Jurkat, Clone E6-1 (cell line): Measurements from ENCODE around the gene DEAF1. TPM values are rescaled to one million over a fixed set of nuclear protein-coding genes. Genes with fewer than 3 reads are reported as not detected.
"Not testable (repeated sequence)": the region's sequence is repeated elsewhere in the genome, so short reads cannot be mapped to it uniquely, and the experiment has no call there.

Source experiments
- DNase-seq: peaks from one replicate; pipeline ENCODE4 v3.0.0-alpha.2; 2011; ENCODE audit warnings: low read depth, low spot score
- H3K4me3 ChIP-seq: 2 replicates; pipeline ENCODE4 v1.5.1; 2011; ENCODE audit warnings: mild to moderate bottlenecking, low read length, control low read depth, moderate library complexity
- polyA plus RNA-seq: library from polyadenylated mRNA; unstranded; fragments of >200 nt; gene quantifications from one replicate; pipeline ENCODE4 v1.2.1, GENCODE V29; 2012; ENCODE audit warnings: missing spikeins; ENCODE audit not compliant: insufficient read length, insufficient read depth

Gene DEAF1, protein sequence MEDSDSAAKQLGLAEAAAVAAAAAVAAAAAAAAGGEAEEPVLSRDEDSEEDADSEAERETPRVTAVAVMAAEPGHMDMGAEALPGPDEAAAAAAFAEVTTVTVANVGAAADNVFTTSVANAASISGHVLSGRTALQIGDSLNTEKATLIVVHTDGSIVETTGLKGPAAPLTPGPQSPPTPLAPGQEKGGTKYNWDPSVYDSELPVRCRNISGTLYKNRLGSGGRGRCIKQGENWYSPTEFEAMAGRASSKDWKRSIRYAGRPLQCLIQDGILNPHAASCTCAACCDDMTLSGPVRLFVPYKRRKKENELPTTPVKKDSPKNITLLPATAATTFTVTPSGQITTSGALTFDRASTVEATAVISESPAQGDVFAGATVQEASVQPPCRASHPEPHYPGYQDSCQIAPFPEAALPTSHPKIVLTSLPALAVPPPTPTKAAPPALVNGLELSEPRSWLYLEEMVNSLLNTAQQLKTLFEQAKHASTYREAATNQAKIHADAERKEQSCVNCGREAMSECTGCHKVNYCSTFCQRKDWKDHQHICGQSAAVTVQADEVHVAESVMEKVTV
- polyA plus RNA-seq, result 75.8 TPM

DNA sequence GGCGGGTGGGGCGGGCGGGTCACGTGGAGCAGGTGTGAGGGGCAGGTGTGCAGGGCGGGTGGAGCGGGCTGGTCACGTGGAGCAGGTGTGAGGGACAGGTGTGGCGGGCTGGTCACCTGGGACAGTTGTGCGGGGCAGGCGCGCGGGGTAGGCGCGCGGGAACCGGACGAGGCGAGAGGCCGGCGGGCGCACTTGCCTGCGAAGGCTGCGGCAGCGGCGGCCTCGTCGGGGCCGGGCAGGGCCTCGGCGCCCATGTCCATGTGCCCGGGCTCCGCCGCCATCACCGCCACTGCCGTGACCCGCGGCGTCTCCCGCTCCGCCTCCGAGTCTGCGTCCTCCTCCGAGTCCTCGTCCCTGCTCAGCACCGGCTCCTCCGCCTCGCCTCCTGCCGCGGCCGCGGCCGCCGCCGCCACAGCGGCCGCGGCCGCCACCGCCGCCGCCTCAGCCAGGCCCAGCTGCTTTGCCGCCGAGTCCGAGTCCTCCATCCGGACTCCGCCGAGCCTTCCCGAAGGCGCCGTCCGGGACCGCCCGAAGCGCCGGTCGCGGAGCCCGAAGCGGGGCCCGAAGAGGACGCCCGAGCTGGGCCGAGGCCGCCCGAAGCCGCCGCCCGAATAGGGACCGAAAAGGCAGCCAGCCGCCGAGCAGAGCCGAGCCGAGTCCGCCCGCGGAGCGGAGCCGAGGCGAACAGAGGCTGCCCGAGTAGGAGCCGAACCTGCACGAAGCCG is at the start of gene DEAF1:
TSS of gene DEAF1 (minus strand) at position 660 of the 725 bp plus-strand sequence. CDS start at position 485, 175 bp downstream.
- peak; percentile 96 for DNase-seq
- peak within 1 kb of the TSS; percentile 89 for H3K4me3 ChIP-seq

DNA sequence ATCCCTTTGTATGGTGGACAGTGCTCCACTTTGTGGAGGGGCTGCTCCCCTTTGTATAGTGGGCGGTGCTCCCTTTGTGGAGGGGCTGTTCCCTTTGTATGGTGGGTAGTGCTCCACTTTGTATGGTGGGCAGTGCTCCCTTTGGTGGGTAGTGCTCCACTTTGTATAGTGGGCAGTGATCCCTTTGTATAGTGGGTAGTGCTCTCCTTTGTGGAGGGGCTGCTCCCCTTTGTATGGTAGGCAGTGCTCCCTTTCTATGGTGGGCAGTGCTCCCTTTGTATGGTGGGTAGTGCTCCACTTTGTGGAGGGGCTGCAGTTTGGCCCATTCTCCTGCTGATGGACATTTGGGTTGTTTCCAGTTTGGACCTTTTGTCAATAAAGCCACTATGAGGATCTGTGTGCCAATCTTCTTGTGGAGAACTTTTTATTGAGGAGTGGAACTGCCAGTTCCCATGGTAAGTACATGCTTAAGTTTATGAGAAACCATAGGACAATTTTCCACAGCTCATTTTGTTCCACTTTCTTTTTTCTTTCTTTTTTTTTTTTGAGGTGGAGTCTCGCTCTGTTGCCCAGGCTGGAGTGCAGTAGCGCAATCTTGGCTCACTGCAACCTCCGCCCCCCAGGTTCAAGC is 47.7 kb upstream of the DEAF1 start:
- no peak overlapping the region for H3K4me3 ChIP-seq
- no peak for DNase-seq

DNA sequence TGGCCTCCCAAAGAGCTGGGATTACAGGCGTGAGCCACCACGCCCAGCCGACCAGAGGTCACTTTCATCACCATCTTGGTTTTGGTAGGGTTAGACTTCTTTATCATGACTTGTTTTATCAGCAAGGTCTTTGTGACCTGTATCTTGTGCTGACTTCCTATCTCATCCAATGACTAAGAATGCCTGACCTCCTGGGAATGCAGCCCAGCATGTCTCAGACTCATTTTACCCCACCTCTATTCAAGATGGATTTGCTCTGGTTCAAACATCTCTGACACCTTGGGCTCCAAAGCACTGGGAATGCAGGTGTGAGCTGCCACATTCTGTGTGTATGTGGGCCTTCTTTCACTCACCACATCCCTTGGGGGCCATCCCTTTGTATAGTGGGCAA is 47.1 kb upstream of the DEAF1 start:
- DNase-seq, result no peak
- H3K4me3 ChIP-seq, result no peak overlapping the region

DNA sequence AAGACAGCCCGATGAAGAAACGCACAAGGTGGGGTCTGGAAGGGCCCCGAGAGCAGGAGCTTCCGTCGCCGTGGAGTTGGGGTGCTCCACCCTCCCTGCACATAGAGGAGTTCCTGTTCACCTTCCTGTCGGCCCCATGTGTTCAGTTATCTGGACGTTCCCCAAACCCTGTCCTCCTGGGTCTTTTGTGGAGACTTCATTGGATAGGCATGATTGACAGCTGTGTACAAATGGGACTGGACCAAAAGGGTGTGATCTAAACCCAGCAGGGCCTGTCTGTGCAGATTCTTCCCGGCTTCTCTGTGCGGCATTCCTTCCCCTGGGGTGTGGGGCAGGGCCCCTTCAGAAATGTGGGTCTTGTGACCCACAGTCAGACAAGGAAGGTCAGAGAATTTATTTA is 42.9 kb upstream of the DEAF1 start:
- H3K4me3 ChIP-seq, DNase-seq: not testable (repeated sequence)

DNA sequence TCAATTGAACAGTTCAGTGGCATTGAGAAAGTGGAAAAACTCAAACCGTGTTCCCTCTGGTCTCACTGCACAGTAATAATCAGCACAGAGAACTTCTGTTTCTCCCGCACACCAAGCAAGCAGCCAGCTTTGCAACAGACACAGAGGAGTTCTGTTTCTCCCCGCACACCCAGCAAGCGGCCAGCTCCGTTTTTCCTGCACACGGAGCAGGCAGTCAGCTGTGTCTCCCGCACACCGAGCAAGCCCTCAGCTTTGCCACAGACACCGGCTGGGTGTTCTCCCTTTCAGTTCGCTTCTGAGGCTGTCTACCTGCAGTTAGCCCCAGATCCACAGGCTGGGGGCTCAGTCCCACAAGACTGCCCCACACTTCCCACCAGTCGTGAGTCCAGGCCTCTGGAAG is 42.3 kb upstream of the DEAF1 start:
- no peak for DNase-seq
- H3K4me3 ChIP-seq, result no peak overlapping the region

DNA sequence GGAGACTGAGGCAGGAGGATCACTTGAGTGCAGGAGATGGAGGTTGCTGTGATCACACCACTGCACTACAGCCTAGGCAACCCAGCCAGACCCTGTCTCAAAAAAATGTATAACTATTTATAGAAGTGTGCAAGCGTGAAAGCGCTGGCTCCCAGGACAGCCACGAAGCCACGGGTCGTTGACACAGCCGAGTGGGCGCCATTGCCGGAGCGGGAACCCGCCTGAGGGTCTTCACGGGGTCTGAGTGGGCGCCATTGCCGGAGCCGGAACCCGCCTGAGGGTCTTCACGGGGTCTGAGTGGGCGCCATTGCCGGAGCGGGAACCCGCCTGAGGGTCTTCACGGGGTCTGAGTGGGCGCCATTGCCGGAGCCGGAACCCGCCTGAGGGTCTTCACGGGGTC is 39.5 kb upstream of the DEAF1 start:
- not testable (repeated sequence) for H3K4me3 ChIP-seq, DNase-seq

DNA sequence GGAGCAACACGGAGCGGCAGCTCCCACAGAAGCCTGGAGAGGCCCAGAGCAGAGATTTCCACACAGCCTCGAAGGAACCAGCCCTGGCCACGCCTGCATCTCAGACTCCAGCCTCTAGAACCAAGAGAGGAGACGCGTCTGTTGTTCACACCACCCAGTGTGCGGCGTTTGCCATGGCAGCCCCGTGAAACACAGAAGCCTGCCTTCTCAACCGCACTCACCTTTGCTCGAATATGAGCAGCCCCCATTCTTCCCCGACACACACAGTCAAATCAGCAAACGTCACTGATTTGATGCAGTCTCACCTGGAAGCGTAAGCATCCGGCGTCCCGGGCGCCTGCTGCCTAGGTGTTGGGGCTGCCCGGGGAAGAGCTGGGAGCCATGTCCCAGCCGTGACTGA is 38.0 kb upstream of the DEAF1 start:
- no peak for DNase-seq
- no peak overlapping the region for H3K4me3 ChIP-seq

DNA sequence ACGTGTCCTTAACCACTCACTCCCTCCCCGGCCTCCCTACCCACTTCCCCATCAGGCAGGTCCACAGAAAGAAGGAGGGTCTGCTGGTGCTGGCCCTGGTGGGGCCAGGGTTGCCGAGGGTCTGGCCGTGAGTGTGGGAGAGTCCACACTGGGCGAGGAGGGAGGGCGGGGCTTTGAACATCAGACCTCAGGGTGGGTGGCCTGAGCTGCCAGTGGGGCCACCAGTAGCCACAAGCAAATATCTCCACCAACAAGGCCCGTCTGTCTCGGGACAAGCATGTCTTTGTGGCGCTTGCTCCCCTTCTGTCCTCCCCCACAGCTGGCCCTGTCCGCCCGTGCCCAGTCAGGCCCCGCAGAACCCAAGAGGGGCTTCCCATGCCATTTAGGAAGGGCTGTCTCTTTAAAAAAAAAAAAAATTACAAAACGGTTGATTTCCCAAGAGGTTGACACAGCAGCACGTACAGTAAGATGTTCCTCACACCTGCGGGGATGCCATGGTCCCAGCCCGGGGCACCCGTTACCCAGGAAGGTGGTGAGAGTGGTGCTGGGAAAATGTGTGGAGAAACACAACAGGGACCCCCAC is 34.6 kb upstream of the DEAF1 start:
- H3K4me3 ChIP-seq, result no peak overlapping the region
- no peak for DNase-seq

DNA sequence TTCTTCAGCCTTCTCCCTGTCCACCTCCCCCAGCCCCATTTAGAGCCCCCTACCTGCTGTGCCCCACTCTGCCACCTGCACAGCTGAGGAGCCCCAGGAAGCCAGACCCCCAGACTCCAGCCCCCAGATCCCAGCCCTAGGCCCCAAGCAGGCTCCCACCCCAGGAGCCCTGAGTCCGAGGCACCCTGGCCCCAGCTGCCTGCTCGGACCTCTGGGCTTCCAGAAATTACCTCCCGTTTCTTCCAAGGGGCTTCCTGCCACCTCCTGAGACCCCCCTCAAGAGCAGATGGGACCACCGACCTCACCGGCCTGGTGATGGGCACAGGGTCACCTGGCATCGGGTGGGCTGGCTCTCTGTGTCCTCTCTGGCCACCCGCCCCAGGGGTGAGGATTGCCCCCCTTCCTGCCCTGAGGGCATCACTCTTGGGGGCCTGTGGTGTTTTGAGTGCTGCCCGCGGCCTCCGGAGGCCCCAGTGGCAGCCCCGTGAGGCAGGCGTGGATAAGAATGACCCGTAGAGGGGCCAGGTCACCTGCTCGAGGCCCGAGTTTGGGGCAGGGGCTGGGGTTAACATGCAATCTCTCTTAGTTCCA is 34.0 kb upstream of the DEAF1 start:
- H3K4me3 ChIP-seq, result no peak overlapping the region
- no peak for DNase-seq

DNA sequence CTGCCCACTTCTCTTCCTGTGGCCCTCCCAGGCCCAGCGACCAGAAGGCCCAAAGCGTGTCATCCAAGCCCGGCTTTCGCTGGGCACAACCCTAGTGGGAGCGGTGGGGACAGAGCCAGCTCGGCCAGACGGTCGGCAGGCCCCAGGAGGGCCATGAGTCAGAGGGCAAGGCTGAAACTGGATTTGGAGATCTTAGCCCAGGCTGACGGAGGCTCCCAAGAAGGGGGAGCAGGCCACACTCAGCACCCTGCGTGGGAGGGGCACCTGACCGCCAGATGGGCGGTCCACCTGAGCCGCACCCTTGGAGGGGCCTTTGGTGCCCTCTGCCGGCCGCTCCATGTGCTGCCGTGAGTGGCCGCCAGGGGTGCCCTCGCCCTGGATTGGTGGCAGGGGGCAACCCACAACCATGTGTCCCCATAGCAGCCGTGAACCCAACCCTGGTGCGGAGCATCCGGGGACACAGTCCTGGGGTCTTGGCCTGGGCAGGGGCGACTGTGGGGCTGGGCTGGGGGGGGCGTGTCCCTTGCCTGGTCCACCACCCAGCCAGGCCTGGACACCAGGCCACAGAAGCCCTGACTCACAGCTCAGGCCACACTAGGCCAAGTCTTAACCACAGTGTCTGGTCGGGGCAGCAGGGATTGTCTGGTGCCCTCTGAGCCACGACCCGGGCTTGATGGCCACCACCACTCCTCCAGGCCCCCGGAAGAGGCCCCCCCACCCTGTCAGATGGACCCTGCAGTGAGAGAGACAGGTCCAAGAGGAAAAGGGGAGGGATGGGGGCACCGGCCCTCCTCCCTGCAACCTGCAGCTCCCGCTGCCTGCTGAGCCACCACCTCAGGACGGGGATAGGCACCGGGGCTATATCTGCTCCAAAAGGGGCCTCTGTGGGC is 33.1 kb upstream of the DEAF1 start:
- H3K4me3 ChIP-seq, result no peak overlapping the region
- peak; percentile 48 for DNase-seq

DNA sequence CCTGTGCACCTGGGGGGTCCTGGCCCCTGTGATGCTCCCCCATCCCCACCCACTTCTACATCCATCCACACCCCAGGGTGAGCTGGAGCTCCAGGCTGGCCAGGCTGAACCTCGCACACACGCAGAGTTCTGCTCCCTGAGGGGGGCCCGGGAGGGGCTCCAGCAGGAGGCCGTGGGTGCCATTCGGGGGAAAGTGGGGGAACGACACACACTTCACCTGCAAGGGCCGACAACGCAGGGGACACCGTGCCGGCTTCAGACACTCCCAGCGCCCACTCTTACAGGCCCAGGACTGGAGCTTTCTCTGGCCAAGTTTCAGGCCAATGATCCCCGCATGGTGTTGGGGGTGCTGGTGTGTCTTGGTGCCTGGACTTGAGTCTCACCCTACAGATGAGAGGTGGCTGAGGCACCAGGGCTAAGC is 32.3 kb upstream of the DEAF1 start:
- no peak overlapping the region for H3K4me3 ChIP-seq
- no peak for DNase-seq

DNA sequence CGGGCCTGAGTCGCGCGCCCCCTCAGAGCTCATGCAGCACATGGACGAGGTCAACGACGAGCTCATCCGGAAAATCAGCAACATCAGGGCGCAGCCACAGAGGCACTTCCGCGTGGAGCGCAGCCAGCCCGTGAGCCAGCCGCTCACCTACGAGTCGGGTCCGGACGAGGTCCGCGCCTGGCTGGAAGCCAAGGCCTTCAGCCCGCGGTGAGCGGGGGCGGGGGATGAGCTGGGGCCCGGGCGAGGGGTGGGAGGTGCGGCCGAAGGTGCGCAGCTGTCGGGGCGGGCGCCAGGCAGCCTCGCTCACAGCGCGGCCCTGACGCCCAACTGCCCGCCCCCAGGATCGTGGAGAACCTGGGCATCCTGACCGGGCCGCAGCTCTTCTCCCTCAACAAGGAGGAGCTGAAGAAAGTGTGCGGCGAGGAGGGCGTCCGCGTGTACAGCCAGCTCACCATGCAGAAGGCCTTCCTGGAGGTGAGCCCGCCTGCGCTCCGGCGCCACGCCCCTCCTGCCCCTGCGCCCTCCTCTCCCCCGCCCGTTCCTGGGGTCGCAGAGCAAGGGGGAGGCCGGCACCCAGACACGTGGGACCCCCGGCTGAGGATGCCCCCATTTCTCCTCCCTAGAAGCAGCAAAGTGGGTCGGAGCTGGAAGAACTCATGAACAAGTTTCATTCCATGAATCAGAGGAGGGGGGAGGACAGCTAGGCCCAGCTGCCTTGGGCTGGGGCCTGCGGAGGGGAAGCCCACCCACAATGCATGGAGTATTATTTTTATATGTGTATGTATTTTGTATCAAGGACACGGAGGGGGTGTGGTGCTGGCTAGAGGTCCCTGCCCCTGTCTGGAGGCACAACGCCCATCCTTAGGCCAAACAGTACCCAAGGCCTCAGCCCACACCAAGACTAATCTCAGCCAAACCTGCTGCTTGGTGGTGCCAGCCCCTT is 31.5 kb upstream of the DEAF1 start:
- H3K4me3 ChIP-seq, result no peak overlapping the region; the same call in 1 of the 2 replicates
- no peak for DNase-seq

DNA sequence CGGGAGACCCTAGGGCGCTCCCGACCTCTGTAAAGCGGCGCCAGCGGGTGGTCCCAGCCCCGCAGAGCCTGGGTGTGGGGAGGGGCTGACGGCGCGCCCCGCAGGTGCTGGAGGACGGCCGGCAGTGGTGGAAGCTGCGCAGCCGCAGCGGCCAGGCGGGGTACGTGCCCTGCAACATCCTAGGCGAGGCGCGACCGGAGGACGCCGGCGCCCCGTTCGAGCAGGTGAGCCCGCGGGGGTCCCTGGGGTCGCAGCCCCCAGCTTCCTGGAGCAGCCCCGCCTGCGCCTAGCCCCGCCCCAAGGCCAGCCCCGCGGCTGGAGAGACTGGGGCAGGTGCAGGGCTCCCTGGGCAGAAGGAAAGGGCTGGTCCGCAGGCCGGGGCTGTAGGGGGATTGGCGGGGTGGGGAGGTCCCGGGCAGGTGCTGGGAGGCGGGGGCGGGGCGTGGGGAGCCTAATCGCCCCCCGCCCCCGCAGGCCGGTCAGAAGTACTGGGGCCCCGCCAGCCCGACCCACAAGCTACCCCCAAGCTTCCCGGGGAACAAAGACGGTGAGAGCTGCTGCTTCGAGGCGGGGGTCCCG is 30.7 kb upstream of the DEAF1 start:
- DNase-seq, result no peak
- peak overlapping the region; percentile 16 for H3K4me3 ChIP-seq

DNA sequence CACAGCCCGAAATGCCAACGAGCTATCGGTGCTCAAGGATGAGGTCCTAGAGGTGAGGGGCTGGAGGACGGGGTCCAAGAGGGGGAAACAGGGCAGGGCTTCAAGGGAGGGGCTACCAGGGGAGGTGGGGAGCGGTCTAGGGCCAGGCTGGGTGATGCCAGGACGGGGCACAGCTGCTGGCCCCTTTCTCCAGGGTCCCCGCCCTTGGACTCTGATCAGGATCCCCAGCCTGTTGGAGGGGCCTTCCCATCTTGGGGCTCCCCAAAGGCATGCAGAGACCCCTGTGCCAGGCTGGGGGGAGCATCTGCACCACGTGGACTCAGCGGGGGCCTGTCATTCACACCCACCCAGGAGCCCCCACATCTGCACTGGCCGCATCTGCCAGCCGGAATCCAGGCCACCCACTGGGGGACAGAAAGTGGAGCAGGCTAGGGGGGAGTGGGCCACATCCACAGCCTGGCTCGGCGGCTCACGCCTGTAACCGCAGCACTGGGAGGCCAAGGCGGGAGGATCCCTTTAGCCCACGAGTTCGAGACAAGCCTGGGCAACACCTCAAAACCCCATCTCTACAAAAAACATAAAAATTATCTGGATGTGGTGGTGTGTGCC is 29.9 kb upstream of the DEAF1 start:
- DNase-seq, result no peak
- H3K4me3 ChIP-seq, result no peak overlapping the region

DNA sequence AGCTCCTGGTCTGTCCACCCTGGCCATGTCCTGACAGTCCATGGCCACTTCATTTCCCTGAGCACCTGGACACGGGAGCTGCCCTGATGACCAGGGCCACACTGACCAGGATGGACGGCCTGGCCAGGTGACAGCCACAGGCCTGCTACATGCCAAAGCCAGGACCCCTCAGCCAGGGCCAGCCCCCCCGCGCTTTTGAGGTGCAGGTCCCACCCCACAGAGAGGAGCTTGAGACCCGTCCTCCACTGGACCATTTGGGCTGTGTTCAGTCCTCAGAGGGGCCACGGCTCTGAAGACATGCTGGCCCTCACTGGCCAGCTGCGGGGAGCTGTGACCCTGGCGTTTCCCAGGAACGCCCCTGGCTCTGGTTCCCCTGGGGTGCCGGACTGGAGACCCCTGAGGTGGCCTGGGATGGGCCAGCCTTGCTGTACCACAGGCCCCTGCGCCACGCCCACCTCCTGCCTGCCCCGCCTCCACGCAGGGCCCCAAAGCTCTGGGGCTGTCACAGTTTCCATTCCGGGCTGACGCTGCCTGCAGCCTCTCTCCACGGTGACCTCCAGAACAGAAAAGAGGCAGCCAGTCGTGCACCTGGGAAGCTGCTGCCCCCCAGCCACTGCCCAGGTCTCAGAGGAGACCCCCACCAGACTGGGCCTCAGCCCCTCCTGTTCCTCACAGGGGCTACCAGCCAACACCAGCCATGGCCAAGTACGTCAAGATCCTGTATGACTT is 29.2 kb upstream of the DEAF1 start:
- no peak overlapping the region for H3K4me3 ChIP-seq
- DNase-seq, result no peak
